Lower leg skin (tissue), 4 donors: ENCODE data around the gene SLC4A5. TPM values are rescaled to one million over a fixed set of nuclear protein-coding genes. Genes with fewer than 3 reads are reported as not detected.

Experiments used
- DNase-seq, 2 donors: peaks; one replicate each; pipeline ENCODE4 v3.0.0-alpha.2; 2019; ENCODE audit warnings: low spot score in 2 of 2
- H3K4me3 ChIP-seq: fragments of 200-600 bp; sonication (generic); 2 replicates; pipeline ENCODE4 v1.5.1; 2017; ENCODE audit warnings: mild to moderate bottlenecking, low read depth; ENCODE audit not compliant: poor library complexity, severe bottlenecking
- POLR2A ChIP-seq, 2 donors: fragments of 450-650 bp; IDR thresholded peaks; one replicate each; pipeline ENCODE4 v1.6.1; 2016 to 2017; ENCODE audit warnings: antibody characterized with exemption in 2 of 2, mild to moderate bottlenecking in 1 of 2, moderate library complexity in 1 of 2
- WGBS, 2 donors: methylation state at CpG; one replicate each; pipeline ENCODE4 v1.1.5; 2018; 5-methylcytosine and 5-hydroxymethylcytosine counted together
- intact Hi-C: fragments of 100-400 bp; cut with DNase I; formaldehyde crosslinking; loops from one replicate; pipeline ENCODE4 v1.15.0; 2023; ENCODE audit warnings: low total_unique reads
- total RNA-seq, 4 donors: library from RNA; depleted of rRNA; stranded (reverse); fragments of >200 nt; gene quantifications; one replicate each; pipeline ENCODE4 v1.1.0, GENCODE V29; 2016
- TF ChIP-seq, protein P1 (sequence below), 3 donors: fragments of 450-650 bp; IDR thresholded peaks; one replicate each; pipeline ENCODE4 v1.5.1; 2016; ENCODE audit warnings: antibody characterized with exemption in 3 of 3, mild to moderate bottlenecking in 3 of 3, moderate library complexity in 2 of 3

Gene SLC4A5
- total RNA-seq, 4 donors from 2014 or later: 3.0 to 5.6 (median 3.7) TPM

DNA sequence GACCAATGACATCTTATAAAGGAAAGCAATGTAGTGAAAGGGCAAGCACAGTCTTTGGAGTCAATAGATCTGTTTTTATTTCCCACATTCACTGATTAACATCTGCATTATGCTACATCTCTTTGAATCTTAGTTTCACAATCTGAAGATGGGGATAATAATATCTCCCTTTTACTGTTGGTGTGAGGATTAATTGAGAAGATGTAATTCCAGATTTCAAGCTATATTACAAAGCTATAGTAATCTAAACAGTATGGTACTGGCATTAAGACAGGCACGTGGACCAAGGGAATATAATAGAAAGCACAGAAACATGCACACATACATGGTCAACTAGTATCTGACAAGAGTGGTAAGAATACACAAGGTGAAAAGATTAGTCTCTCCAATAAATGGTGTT, 45.3 kb downstream of the SLC4A5 start:
- intact Hi-C loops: no loop called here
- 91 to 97% methylated on average over 1 of the region's 1 CpG for WGBS, 2 donors
- no peak for TF ChIP-seq POLR2A (IDR thresholded peaks at IDR 0.05)

DNA sequence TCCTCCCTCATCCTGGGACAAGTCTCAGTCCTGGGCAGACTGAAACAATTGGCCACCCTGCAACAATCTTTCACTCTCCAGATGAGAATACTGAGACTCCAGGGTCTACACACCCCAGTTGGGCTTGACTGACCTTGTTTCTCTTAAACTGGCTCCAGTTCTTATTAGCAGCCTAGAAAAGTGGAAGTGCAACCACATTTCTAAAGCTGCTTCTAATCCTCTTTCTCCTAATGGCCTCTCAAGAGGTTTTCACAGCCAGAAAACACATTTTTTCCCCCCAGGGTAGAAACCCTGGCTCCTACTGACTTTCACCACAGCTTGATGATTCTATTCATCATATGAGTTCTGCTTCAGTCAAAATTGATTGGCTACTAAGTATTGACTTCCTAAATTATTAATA, 45.8 kb downstream of the SLC4A5 start:
- intact Hi-C loops: no loop called here
- no peak for TF ChIP-seq POLR2A (IDR thresholded peaks at IDR 0.05)
- TF ChIP-seq, protein P1, sequence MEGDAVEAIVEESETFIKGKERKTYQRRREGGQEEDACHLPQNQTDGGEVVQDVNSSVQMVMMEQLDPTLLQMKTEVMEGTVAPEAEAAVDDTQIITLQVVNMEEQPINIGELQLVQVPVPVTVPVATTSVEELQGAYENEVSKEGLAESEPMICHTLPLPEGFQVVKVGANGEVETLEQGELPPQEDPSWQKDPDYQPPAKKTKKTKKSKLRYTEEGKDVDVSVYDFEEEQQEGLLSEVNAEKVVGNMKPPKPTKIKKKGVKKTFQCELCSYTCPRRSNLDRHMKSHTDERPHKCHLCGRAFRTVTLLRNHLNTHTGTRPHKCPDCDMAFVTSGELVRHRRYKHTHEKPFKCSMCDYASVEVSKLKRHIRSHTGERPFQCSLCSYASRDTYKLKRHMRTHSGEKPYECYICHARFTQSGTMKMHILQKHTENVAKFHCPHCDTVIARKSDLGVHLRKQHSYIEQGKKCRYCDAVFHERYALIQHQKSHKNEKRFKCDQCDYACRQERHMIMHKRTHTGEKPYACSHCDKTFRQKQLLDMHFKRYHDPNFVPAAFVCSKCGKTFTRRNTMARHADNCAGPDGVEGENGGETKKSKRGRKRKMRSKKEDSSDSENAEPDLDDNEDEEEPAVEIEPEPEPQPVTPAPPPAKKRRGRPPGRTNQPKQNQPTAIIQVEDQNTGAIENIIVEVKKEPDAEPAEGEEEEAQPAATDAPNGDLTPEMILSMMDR (IDR thresholded peaks at IDR 0.05): no peak
- no peak for DNase-seq
- no peak overlapping the region for H3K4me3 ChIP-seq

More for the DNA sequence above, 45.3 kb downstream of the SLC4A5 start:
- DNase-seq: no peak
- H3K4me3 ChIP-seq: no peak overlapping the region

DNA sequence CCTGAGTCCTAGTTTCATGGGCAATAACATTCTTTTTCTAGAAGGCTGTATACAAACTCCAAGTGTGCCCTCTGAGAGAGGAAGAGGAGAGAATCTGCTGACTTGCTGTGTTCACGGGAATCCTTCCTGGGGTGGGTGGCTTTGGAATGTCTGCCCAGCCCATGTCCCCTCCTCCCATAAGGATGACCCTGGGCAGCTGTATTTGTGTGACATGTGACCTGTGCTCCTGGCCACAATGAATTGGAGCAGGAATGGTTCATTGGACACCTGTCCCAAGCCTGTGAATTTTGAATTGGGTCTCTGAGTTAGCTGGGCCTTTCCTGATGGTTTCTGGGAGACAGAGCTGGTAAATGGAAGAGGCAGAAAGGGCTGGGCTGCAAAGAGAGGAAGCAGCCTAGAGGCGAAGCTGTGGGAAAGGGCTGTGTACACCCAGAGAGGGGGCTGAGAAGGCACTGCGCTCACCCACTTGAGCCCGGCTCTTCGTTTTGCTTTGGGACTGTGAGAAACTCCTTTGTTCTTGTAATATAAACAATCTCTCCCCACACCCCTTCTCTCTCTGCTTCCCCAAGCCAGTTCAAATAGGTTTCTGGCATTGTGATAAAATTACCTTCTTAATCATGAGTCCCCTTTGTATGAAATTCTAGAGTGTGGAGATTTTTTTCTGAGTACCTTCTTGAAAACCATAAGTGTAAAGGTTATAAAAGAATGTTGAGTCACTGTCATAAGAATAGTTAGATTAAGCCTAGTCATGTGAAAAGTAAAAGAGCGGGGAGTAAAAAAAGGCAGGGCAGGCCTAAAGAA, 49.8 kb downstream of the SLC4A5 start:
- WGBS, 2 donors: 82 to 90% methylated on average over 6 of the region's 6 CpGs
- no peak overlapping the region for H3K4me3 ChIP-seq
- DNase-seq: no peak
- intact Hi-C loops: no loop called here
- TF ChIP-seq POLR2A (IDR thresholded peaks at IDR 0.05): no peak

DNA sequence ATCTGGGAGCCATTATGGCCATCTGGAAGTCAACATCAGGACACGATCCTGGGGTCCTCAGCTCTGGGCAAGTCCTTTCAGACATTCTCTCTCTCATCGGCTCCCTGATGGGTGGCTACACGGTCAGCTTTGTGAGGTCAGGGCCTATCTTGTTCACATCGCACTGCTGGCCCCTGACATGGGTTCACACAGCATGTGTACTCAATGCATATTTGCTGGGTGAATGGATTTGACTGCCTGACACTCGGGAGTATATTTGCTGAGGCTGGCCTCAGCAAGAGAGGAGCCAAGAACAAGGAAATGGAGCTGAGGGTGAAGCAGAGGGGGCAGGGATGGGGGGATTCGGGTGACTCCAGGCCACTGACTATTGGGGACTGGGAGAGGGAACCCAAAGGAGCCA, 50.5 kb downstream of the SLC4A5 start:
- no peak for TF ChIP-seq POLR2A (IDR thresholded peaks at IDR 0.05)
- TF ChIP-seq, protein P1 (IDR thresholded peaks at IDR 0.05): no peak
- intact Hi-C loops: no loop called here
- WGBS, 2 donors: 81 to 93% methylated on average over 6 of the region's 6 CpGs
- H3K4me3 ChIP-seq: no peak overlapping the region
- DNase-seq: no peak

DNA sequence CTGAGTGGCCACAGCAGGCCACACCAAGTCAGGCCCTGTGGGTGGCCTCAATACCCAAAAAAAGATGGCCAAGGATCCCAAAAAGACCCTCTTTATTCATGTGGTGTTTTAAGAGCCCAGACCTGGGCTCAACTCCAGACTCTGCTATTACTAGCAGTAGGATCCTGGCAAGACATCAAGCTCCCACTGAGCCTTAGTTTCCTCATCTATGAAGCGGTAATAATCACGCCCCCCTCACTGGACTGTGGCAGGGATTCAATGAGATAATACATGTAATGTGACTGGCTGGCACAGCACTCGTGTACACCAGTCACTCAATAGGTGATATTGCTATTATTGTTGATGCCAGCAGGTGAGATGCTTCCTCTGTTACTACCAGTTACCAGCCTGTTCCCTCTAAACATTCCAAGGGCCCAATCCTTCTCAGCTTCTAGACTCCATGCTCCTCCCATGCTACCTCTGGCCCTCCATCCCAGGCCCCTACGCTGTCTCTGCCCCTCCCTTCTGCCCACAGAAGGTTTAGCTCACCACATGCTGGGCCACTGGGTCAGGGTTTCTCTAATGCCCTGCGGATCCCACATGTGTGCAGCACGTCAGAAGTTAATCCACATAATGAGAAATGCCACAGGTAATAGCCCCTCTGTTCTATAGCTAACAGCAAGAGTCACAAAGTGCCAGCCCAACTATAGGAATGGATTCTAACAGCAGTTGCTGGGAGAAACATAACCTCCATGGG, 51.2 kb downstream of the SLC4A5 start:
- intact Hi-C loops: no loop called here
- H3K4me3 ChIP-seq: no peak overlapping the region
- no peak for DNase-seq
- 88 to 91% methylated on average over 6 of the region's 6 CpGs for WGBS, 2 donors
- TF ChIP-seq, protein P1 (IDR thresholded peaks at IDR 0.05): no peak
- TF ChIP-seq POLR2A (IDR thresholded peaks at IDR 0.05): no peak

DNA sequence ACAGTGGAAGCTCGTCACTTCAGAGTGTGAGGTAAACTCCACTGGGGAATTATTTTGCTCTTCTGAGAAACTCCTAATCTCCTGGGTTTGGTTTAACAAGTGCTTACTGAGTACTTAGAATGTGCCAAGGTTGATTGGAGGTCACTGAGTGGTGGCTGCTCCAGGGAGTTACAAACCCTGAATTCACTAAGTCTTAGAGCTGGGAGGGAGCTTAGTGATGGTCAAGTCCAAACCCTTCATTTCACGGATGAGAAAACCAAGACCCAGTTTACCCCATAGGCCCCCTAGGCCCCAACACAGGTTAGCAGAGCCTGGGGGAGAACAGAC, 52.0 kb downstream of the SLC4A5 start:
- no peak for TF ChIP-seq POLR2A (IDR thresholded peaks at IDR 0.05)
- TF ChIP-seq, protein P1 (IDR thresholded peaks at IDR 0.05): no peak
- intact Hi-C loops: no loop called here
- WGBS, 2 donors: 74 to 87% methylated on average over 2 of the region's 2 CpGs
- no peak overlapping the region for H3K4me3 ChIP-seq
- DNase-seq: no peak
